Vagina (tissue), 2 donors: Measurements from ENCODE around the gene PTK7. TPM values are rescaled to one million over a fixed set of nuclear protein-coding genes. Genes with fewer than 3 reads are reported as not detected.
A peak's percentile ranks its signal among the peaks of the same experiment; 100 is the strongest.

ENCODE experiments used
- DNase-seq, 2 donors: peaks; one replicate each; pipeline ENCODE4 v3.0.0-alpha.2; 2017; ENCODE audit errors: extremely low spot score in 2 of 2
- H3K27ac ChIP-seq: fragments of 200-600 bp; sonication (generic); one replicate; pipeline ENCODE4 v1.5.1; 2019
- H3K27me3 ChIP-seq: fragments of 200-600 bp; sonication (generic); one replicate; pipeline ENCODE4 v1.5.1; 2019
- H3K36me3 ChIP-seq, 2 donors: fragments of 200-600 bp; sonication (generic); one replicate each; pipeline ENCODE4 v1.5.1; 2017 to 2019
- H3K4me1 ChIP-seq: fragments of 200-600 bp; sonication (generic); one replicate; pipeline ENCODE4 v1.5.1; 2019
- H3K4me3 ChIP-seq, 2 donors: fragments of 200-600 bp; sonication (generic); 1 replicate in 1 of 2; 2 replicates in 1 of 2; pipeline ENCODE4 v1.5.1; 2016 to 2019
- H3K9me3 ChIP-seq: fragments of 200-600 bp; sonication (generic); one replicate; pipeline ENCODE4 v1.5.1; 2019
- POLR2A ChIP-seq, 2 donors: fragments of 450-650 bp; IDR thresholded peaks; one replicate each; pipeline ENCODE4 v1.6.1; 2017; ENCODE audit warnings: antibody characterized with exemption in 2 of 2, mild to moderate bottlenecking in 2 of 2, moderate library complexity in 2 of 2
- POLR2AphosphoS5 ChIP-seq, 2 donors: sonication (generic); formaldehyde crosslinking; IDR thresholded peaks; one replicate each; pipeline ENCODE4 v1.9.0; 2017; ENCODE audit warnings: antibody characterized with exemption in 2 of 2, mild to moderate bottlenecking in 2 of 2, low read depth in 1 of 2; ENCODE audit not compliant: insufficient read depth in 1 of 2
- intact Hi-C: fragments of 100-400 bp; cut with DNase I; formaldehyde crosslinking; loops from one replicate; pipeline ENCODE4 v1.15.1; 2023
- total RNA-seq: library from RNA; depleted of rRNA; stranded (reverse); fragments of >200 nt; gene quantifications from one replicate; pipeline ENCODE4 v1.2.3, GENCODE V29; 2016
- TF ChIP-seq, protein P1 (sequence below), 3 experiments: fragments of 450-650 bp in 2 of 3; fragments of 200-600 bp in 1 of 3; sonication (generic) in 1 of 3; IDR thresholded peaks; one replicate each; pipeline ENCODE4 v1.5.1; 2017 to 2019; ENCODE audit warnings: antibody characterized with exemption in 3 of 3, mild to moderate bottlenecking in 2 of 3, moderate library complexity in 2 of 3

The PTK7 gene
- total RNA-seq, 1 donor from 2014 or later, result 62.1 TPM

DNA sequence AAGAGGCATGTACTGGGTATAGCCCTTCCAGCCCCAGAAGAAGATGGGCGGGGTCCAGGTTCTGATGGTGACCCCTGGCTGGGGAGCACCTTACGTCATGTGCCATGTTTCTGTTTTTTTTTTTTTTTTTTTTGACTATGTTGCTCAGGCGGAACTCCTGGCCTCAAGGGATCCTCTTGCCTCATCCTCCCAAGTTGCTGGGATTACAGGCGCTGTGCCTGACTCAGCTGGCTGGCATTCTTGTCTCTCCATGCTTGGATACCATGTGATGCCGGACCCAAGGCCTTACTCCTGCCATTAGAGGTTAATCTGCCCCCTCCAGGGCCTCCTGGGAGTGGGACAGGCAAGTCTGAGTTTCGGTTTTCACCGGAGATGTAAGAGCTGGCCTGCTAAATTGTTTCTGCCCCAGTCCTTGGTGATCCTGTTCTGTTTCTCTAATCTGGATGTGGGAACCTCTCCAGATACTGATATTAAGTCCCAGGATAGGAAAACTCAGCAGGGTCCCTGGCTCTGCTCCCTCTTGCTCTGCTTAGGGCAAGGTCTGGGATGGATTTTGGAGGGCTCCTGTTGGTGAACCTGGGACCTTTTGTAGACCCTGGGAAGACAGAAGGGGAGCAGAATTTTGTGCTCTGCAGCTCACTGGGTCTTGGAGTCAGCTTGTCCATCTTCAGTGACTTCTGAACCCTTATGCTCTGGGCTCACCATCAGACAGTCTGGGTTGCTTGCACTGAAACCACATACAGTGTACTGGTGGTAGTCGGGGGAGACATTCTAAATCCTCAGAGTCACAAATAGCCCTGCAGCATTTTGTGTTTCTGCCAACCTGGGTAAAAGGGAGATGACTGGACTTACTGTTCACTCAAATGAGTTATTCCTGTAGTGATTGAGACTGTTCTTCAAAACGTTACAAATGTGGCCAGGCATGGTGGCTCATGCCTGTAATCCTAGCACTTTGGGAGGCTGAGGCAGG is 45.1 kb downstream of the PTK7 start:
- Histone ChIP-seq H3K27me3 (no peaks in the 10 kb centered on the region), H3K36me3 (no peaks in the 10 kb centered on the region), H3K4me1 (peaks cover 65% of the 10 kb centered on the region), H3K9me3 (no peaks in the 10 kb centered on the region), H3K27ac (peak overlapping the region; percentile 85), H3K4me3 (peak overlapping the region in 1 of 2 donors; percentile 7)
- DNase-seq, result peak in 1 of 2 donors; percentile 97
- intact Hi-C loops, result loop anchor here (10.0 kb wide), 1 partner anchor 46 kb away; the partner anchor contains the start of gene PTK7
- TF ChIP-seq POLR2AphosphoS5 (IDR thresholded peaks at IDR 0.05; ENCODE audit: insufficient read depth in 1 of 2, low read depth in 1 of 2), result peak; percentile 52 to 61
- TF ChIP-seq, protein P1, sequence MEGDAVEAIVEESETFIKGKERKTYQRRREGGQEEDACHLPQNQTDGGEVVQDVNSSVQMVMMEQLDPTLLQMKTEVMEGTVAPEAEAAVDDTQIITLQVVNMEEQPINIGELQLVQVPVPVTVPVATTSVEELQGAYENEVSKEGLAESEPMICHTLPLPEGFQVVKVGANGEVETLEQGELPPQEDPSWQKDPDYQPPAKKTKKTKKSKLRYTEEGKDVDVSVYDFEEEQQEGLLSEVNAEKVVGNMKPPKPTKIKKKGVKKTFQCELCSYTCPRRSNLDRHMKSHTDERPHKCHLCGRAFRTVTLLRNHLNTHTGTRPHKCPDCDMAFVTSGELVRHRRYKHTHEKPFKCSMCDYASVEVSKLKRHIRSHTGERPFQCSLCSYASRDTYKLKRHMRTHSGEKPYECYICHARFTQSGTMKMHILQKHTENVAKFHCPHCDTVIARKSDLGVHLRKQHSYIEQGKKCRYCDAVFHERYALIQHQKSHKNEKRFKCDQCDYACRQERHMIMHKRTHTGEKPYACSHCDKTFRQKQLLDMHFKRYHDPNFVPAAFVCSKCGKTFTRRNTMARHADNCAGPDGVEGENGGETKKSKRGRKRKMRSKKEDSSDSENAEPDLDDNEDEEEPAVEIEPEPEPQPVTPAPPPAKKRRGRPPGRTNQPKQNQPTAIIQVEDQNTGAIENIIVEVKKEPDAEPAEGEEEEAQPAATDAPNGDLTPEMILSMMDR (IDR thresholded peaks at IDR 0.05), result no peak

DNA sequence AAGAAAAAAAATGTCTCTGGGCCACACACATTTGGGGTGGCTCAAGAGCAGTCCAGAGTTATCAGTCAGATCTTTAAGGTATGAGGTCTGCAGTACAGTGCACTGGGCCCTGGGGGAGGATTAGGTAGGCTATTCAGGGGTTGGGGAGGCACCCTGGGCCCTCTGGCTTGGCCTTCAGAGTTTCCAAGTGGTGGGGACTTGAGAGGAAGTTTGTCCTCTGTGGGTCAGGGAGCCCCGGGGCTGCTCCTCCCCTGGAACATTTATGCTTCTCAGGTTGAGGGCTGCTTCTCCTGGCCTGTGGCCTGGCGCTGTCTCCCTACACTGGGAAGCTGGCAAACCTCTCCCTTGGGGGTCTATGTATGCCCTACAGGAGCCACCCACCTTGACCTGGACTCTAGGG is 46.0 kb downstream of the PTK7 start:
- Histone ChIP-seq H3K27ac (peak overlapping the region; percentile 85), H3K4me3 (no peak overlapping the region), H3K4me1 (peaks cover 66% of the 10 kb centered on the region), H3K9me3 (no peaks in the 10 kb centered on the region), H3K27me3 (no peaks in the 10 kb centered on the region), H3K36me3 (no peaks in the 10 kb centered on the region)
- intact Hi-C loops, result loop anchor here (10.0 kb wide), 1 partner anchor 47 kb away; the partner anchor contains the start of gene PTK7
- DNase-seq, result no peak
- TF ChIP-seq, protein P1 (IDR thresholded peaks at IDR 0.05), result no peak
- no peak for TF ChIP-seq POLR2A (IDR thresholded peaks at IDR 0.05)
- TF ChIP-seq POLR2AphosphoS5 (IDR thresholded peaks at IDR 0.05; ENCODE audit: insufficient read depth in 1 of 2, low read depth in 1 of 2), result no peak

DNA sequence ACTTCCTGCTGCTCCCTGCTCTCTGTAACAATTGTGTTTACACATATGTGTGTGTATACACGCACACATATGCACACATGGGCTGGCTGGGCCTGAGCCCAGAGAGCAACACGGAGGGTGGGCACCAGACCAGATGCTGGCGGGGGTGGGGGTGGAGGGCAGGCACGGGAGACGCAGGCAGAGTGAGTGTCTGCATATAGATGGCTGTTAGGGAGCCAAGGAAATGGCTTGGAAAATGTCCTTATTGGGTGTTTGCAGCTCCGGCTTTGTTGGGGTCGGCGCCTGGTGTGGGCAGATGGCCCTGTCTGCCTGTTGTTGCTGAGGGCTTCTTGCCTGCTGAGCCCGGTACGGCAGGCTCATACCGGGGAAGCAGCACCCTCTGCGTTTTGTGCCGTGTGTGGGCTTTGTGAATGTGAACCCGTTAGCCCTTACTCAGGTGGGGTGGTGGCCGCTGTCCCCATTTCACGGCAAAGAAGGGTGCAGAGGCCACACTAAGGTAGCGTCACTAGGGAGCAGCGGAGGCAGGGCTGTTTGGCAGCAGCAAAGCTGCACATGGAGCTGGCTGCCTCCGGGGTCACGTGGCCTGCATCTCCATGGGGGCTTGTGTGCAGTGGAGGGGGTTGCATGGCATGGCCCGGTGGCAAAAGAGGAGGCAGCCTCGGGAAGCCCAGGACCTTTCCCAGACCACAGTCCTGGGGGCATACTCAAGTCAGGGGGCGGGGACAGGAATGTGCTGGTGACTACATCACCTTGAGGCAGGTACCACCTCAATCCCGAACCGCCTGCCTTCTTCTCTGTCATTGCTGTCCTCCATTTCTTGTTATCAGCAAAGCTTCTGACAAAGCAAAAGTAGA is 47.6 kb downstream of the PTK7 start:
- Histone ChIP-seq H3K27ac (peak overlapping the region; percentile 85), H3K9me3 (no peaks in the 10 kb centered on the region), H3K36me3 (no peaks in the 10 kb centered on the region), H3K4me1 (peaks cover 72% of the 10 kb centered on the region), H3K27me3 (no peaks in the 10 kb centered on the region), H3K4me3 (peak overlapping the region in 1 of 2 donors; percentile 11)
- DNase-seq, result no peak
- TF ChIP-seq POLR2A (IDR thresholded peaks at IDR 0.05), result no peak
- TF ChIP-seq POLR2AphosphoS5 (IDR thresholded peaks at IDR 0.05; ENCODE audit: insufficient read depth in 1 of 2, low read depth in 1 of 2), result no peak
- TF ChIP-seq, protein P1 (IDR thresholded peaks at IDR 0.05), result no peak
- intact Hi-C loops, result loop anchor here (10.0 kb wide), 1 partner anchor 49 kb away; the partner anchor contains the start of gene PTK7

DNA sequence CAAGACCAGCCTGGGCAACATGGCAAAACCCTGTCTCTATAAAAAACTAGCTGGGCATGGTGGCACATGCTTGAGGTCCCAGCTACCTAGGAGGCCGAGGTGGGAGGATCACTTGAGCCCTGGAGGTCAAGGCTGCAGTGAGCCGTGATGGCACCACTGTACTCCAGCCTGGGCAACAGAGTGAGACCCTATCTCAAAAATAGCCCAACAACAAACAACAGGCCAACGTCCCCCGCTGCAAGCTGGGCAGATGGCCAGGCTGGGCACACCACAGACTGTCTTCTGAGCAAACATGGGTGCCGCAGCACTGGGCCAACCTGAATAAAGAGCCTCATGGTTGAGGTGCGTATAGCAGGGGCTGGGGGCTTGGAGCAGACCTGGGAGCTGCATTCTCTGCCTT is 48.4 kb downstream of the PTK7 start:
- Histone ChIP-seq H3K27me3 (no peaks in the 10 kb centered on the region), H3K9me3 (no peaks in the 10 kb centered on the region), H3K36me3 (no peaks in the 10 kb centered on the region), H3K4me3 (no peak overlapping the region), H3K27ac (peak overlapping the region; percentile 85), H3K4me1 (peaks cover 78% of the 10 kb centered on the region)
- no peak for DNase-seq
- intact Hi-C loops, result loop anchor here (10.0 kb wide), 1 partner anchor 50 kb away; the partner anchor contains the start of gene PTK7
- TF ChIP-seq, protein P1 (IDR thresholded peaks at IDR 0.05), result no peak
- TF ChIP-seq POLR2A (IDR thresholded peaks at IDR 0.05) (no peak), POLR2AphosphoS5 (IDR thresholded peaks at IDR 0.05; ENCODE audit: insufficient read depth in 1 of 2, low read depth in 1 of 2) (no peak)
